GM12874 (cell line): ENCODE data around the gene ITPR2.

Experiments
- TF ChIP-seq, protein P1 (sequence below): IDR thresholded peaks from 2 replicates; pipeline ENCODE4 v1.5.1; 2011; ENCODE audit warnings: low read depth, mild to moderate bottlenecking, control low read depth, low read length, moderate library complexity; ENCODE audit not compliant: insufficient read depth

The ITPR2 gene

GRCh38 chr12:26749781-26750180 lies 83.2 kb downstream of the ITPR2 start:
- TF ChIP-seq, protein P1, sequence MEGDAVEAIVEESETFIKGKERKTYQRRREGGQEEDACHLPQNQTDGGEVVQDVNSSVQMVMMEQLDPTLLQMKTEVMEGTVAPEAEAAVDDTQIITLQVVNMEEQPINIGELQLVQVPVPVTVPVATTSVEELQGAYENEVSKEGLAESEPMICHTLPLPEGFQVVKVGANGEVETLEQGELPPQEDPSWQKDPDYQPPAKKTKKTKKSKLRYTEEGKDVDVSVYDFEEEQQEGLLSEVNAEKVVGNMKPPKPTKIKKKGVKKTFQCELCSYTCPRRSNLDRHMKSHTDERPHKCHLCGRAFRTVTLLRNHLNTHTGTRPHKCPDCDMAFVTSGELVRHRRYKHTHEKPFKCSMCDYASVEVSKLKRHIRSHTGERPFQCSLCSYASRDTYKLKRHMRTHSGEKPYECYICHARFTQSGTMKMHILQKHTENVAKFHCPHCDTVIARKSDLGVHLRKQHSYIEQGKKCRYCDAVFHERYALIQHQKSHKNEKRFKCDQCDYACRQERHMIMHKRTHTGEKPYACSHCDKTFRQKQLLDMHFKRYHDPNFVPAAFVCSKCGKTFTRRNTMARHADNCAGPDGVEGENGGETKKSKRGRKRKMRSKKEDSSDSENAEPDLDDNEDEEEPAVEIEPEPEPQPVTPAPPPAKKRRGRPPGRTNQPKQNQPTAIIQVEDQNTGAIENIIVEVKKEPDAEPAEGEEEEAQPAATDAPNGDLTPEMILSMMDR: no peak

DNA sequence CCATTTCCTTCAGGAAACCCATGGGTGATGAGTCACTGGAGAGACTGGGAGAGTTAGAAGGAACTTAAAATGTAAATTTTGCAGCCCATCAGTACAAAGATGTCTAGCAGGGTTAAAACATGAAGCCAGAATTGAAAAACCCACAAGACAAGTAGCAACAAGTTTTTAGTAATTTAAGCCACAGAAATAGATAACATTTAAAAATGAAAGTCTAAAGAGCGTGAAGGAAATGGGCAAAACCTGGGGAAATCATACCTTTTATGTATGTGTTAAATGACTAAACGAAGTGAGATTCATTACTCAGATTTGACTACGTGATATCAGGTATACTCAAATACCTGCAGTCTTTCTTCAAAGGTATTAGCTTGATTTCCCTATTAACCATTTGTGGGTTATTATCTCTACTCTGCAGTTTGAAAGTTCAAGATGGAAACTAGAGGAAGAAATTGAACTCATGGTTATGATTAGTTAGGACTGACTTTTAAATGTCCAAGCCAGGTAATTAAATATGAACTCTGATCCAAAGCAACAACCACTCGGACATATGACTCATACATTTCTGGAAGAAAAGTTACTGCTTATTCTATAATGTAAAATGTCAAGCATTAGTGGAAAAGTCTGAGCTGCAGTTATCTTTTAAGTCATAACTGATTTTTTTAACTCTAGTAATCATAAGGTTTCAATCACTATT lies 84.1 kb downstream of the ITPR2 start:
- TF ChIP-seq, protein P1: no peak

- TF ChIP-seq, protein P1: no peak
Measured at GRCh38 chr12:26748412-26748740, 84.6 kb downstream of the ITPR2 start.

DNA sequence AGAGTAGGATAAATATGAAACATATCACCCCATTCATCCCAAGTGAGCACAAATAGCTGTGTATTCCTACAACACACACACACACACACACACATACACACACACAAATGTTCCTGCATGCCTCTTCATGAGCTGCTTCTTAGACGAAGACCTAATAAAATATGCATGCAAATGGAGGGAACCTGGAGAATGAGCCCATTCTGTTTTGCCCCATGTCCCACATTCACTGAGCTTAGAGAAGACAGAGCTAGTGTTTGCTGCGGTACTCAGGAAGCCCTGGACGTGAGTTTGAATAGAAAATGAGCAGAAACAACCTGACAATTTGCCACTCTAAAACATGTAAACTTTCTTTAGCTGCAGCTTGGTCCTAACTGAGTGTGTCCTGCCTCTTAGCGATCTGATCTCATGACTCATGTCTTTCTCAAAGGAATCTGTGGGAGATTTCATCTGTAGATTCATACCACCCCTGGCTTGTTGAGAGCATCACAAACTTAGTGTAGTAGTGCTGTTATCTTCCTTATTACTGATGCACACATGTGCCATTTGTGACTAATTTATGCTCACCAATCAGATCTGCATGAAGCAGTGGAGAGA lies 86.8 kb downstream of the ITPR2 start:
- TF ChIP-seq, protein P1: no peak

- TF ChIP-seq, protein P1: no peak
Measured at GRCh38 chr12:26744697-26745440, 88.1 kb downstream of the ITPR2 start.

- TF ChIP-seq, protein P1: no peak
Measured at GRCh38 chr12:26744042-26744626, 88.9 kb downstream of the ITPR2 start.

- TF ChIP-seq, protein P1: no peak
Measured at GRCh38 chr12:26741584-26742227, 91.3 kb downstream of the ITPR2 start.
